H1 (cell line): Measurements from ENCODE around the gene ZNF512B. TPM values are rescaled to one million over a fixed set of nuclear protein-coding genes. Genes with fewer than 3 reads are reported as not detected.

ENCODE experiments used
- CHD1 ChIP-seq: IDR thresholded peaks from 2 replicates; pipeline ENCODE4 v1.6.1; 2012; ENCODE audit warnings: low read depth, low read length, improper control_type of control experiment
- CREB1 ChIP-seq: IDR thresholded peaks from 2 replicates; pipeline ENCODE4 v1.6.1; 2012; ENCODE audit warnings: inconsistent platforms
- JUND ChIP-seq: IDR thresholded peaks from 2 replicates; pipeline ENCODE4 v1.6.1; 2011; ENCODE audit warnings: mild to moderate bottlenecking, improper control_type of control experiment, low read length
- KDM5A ChIP-seq: fragments of 200-600 bp; IDR thresholded peaks from 2 replicates; pipeline ENCODE4 v1.7.1; 2012; ENCODE audit warnings: mild to moderate bottlenecking, low read length, inconsistent platforms, mixed read lengths
- NANOG ChIP-seq: IDR thresholded peaks from 2 replicates; pipeline ENCODE4 v1.6.1; 2011; ENCODE audit warnings: low read length, low read depth, mild to moderate bottlenecking, inconsistent platforms; ENCODE audit not compliant: insufficient read depth, poor library complexity, severe bottlenecking
- RAD21 ChIP-seq, 2 experiments: IDR thresholded peaks in 1 of 2; conservative IDR thresholded peaks in 1 of 2; 2 replicates each; pipeline ENCODE4 v1.6.1; 2011; ENCODE audit warnings: low read depth in 2 of 2, low read length in 2 of 2, improper control_type of control experiment in 1 of 2, inconsistent platforms in 1 of 2, mild to moderate bottlenecking in 1 of 2, moderate library complexity in 1 of 2
- RFX5 ChIP-seq: IDR thresholded peaks from 2 replicates; pipeline ENCODE4 v1.6.1; 2011; ENCODE audit warnings: low read depth, low read length, improper control_type of control experiment, borderline replicate concordance
- SAP30 ChIP-seq: fragments of 300-600 bp; sonication (generic); IDR thresholded peaks from 2 replicates; pipeline ENCODE4 v1.7.1; 2012; ENCODE audit warnings: low read length, moderate library complexity, mild to moderate bottlenecking, inconsistent platforms; ENCODE audit not compliant: insufficient read depth, insufficient replicate concordance
- SIN3A ChIP-seq, 2 experiments: IDR thresholded peaks in 1 of 2; conservative IDR thresholded peaks in 1 of 2; 2 replicates each; pipeline ENCODE4 v1.6.1; 2011 to 2012; ENCODE audit warnings: low read length in 2 of 2, improper control_type of control experiment in 1 of 2, low read depth in 1 of 2, mild to moderate bottlenecking in 1 of 2
- TAF1 ChIP-seq: IDR thresholded peaks from 2 replicates; pipeline ENCODE4 v1.6.1; 2011; ENCODE audit warnings: mild to moderate bottlenecking, low read depth, low read length
- TEAD4 ChIP-seq: IDR thresholded peaks from 2 replicates; pipeline ENCODE4 v1.6.1; 2012; ENCODE audit warnings: low read depth, low read length, inconsistent platforms, mixed read lengths
- ZNF274 ChIP-seq: IDR thresholded peaks from 2 replicates; pipeline ENCODE4 v1.7.0; 2012; ENCODE audit warnings: low read length, borderline replicate concordance; ENCODE audit errors: extremely low read depth
- polyA plus RNA-seq, 7 experiments: library from polyadenylated mRNA; depleted of rRNA in 3 of 7; stranded (reverse) in 5 of 7; unstranded in 2 of 7; fragments of >200 nt in 5 of 7; fragments of 200-250 nt in 2 of 7; gene quantifications; 1 replicate in 5 of 7; 2 replicates in 1 of 7; 4 replicates in 1 of 7; pipeline versions ENCODE4 v1.2.1 to v1.2.3, GENCODE V29; 2011 to 2013; ENCODE audit warnings: missing spikeins in 2 of 7, mixed read lengths in 2 of 7
- total RNA-seq: library from RNA; stranded (reverse); fragmentation: NEBNext Ultra II Directional; extraction: Animal tissue kit (Norgen Biotek cat#: 25700); gene quantifications from 2 replicates; pipeline ENCODE4 v1.2.1, GENCODE V29; 2021
- TF ChIP-seq, protein P1 (sequence below), 3 experiments: IDR thresholded peaks; 1 replicate in 2 of 3; 2 replicates in 1 of 3; pipeline versions ENCODE4 v1.5.1 to v1.6.1; 2011; ENCODE audit warnings: low read length in 3 of 3, mild to moderate bottlenecking in 3 of 3, inconsistent platforms in 2 of 3, low read depth in 1 of 3, moderate library complexity in 1 of 3; ENCODE audit not compliant: insufficient read depth in 1 of 3; ENCODE audit errors: control extremely low read depth in 1 of 3
- TF ChIP-seq, protein P2 (sequence below): IDR thresholded peaks from 2 replicates; pipeline ENCODE4 v1.6.1; 2011; ENCODE audit warnings: low read length, improper control_type of control experiment
- TF ChIP-seq, protein P3 (sequence below): IDR thresholded peaks from 2 replicates; pipeline ENCODE4 v1.6.1; 2012; ENCODE audit warnings: inconsistent platforms

Gene ZNF512B
- total and polyA plus RNA-seq, 2 of the 8 experiments (the other 6 are each of a cell fraction or from before 2014, with no cell fraction given) = 7.3 to 26.6 TPM

DNA sequence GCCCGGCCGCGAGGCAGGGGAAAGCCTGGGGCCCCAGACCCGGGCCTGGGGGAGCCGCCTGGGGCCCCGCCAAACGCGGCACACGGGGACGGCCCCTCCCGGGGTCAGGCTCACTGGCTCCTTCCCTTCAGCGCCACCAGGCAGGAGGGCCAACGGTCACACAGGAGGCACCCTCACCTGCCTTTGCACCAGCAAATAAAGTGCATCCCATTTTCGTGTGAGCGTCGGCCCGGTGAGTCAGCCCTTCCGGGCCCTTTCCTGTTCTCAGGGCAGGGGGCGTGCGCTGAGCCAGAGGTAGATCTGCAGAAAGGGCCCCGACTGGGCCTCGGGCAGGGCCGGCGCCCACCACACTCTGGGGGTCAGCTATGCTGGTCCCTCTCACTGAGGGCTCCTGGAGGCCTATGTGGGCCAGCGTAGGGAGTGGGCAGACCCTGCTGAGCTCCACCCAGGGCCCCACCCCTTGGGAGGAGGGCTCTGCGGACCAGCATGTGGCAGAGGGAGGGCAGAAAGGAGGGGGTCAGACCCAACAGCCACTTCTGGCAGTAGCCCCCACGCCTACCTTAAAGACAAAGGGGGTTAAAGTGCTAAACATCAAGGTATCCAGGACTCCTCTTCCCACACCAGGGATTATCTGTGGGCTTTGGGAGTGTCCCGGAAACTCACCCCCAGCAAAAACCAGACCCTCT is 12.6 kb downstream of the ZNF512B start (continued):
- TF ChIP-seq NANOG (no peak), JUND (peak; percentile 46; the same call in 1 of the 2 replicates), ZNF274 (no peak), KDM5A (no peak), RFX5 (no peak), CREB1 (no peak), TAF1 (peak; percentile 29; the same call in 1 of the 2 replicates), TEAD4 (no peak), SIN3A (conservative IDR thresholded peaks at IDR 0.05 in 1 of 2, IDR thresholded peaks at IDR 0.05 in 1 of 2; ENCODE audit: low read depth in 1 of 2, low read length in 2 of 2) (no peak; a peak in 1 of 4 replicates), SAP30 (peak; percentile 39), CHD1 (no peak), RAD21 (IDR thresholded peaks at IDR 0.05 in 1 of 2, conservative IDR thresholded peaks at IDR 0.05 in 1 of 2; ENCODE audit: low read depth in 2 of 2, low read length in 2 of 2) (no peak)
- TF ChIP-seq, protein P1, sequence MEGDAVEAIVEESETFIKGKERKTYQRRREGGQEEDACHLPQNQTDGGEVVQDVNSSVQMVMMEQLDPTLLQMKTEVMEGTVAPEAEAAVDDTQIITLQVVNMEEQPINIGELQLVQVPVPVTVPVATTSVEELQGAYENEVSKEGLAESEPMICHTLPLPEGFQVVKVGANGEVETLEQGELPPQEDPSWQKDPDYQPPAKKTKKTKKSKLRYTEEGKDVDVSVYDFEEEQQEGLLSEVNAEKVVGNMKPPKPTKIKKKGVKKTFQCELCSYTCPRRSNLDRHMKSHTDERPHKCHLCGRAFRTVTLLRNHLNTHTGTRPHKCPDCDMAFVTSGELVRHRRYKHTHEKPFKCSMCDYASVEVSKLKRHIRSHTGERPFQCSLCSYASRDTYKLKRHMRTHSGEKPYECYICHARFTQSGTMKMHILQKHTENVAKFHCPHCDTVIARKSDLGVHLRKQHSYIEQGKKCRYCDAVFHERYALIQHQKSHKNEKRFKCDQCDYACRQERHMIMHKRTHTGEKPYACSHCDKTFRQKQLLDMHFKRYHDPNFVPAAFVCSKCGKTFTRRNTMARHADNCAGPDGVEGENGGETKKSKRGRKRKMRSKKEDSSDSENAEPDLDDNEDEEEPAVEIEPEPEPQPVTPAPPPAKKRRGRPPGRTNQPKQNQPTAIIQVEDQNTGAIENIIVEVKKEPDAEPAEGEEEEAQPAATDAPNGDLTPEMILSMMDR (IDR thresholded peaks at IDR 0.05; ENCODE audit: control extremely low read depth in 1 of 3, insufficient read depth in 1 of 3, low read depth in 1 of 3, low read length in 3 of 3) = peak in 1 of 3 experiments; percentile 1; a peak in 1 of 4 replicates
- TF ChIP-seq, protein P2, sequence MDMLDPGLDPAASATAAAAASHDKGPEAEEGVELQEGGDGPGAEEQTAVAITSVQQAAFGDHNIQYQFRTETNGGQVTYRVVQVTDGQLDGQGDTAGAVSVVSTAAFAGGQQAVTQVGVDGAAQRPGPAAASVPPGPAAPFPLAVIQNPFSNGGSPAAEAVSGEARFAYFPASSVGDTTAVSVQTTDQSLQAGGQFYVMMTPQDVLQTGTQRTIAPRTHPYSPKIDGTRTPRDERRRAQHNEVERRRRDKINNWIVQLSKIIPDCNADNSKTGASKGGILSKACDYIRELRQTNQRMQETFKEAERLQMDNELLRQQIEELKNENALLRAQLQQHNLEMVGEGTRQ = no peak
- TF ChIP-seq, protein P3, sequence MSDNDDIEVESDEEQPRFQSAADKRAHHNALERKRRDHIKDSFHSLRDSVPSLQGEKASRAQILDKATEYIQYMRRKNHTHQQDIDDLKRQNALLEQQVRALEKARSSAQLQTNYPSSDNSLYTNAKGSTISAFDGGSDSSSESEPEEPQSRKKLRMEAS = peak; percentile 40; the same call in 1 of the 2 replicates
